ENCODE results near the gene ST8SIA5.

The ST8SIA5 gene

DNA sequence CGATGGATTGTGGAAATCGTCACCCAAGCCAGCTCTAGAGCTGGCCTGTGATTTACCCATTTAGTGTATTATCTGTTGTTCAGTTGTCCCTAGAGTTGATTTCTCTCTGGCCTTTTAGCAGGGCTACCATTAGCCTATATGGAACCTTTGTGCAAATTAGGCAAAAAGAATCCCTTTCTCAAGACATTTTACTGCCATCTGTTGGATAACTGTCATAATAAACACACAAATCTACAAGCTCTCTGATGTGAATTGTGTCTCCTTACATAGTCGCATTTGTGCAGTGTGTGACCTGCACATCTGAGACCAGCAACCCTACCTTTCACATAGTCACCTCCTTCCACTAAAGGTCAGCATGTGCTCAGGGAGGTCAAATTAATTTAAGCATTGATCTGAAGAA, 133.9 kb downstream of the ST8SIA5 start:
- H3K36me3 ChIP-seq (ENCODE audit: control insufficient read depth, low read length), result no peaks in the 10 kb centered on the region
- H3K9me3 ChIP-seq (ENCODE audit: control insufficient read depth, insufficient read depth, low read length), result no peaks in the 10 kb centered on the region
- no peaks in the 10 kb centered on the region for H3K9me2 ChIP-seq (replicated peaks; ENCODE audit: control insufficient read depth, low read length)
- no peak for TF ChIP-seq EZH2phosphoT487 (IDR thresholded peaks at IDR 0.05; ENCODE audit: borderline replicate concordance, low read length)
- TF ChIP-seq, protein P1, sequence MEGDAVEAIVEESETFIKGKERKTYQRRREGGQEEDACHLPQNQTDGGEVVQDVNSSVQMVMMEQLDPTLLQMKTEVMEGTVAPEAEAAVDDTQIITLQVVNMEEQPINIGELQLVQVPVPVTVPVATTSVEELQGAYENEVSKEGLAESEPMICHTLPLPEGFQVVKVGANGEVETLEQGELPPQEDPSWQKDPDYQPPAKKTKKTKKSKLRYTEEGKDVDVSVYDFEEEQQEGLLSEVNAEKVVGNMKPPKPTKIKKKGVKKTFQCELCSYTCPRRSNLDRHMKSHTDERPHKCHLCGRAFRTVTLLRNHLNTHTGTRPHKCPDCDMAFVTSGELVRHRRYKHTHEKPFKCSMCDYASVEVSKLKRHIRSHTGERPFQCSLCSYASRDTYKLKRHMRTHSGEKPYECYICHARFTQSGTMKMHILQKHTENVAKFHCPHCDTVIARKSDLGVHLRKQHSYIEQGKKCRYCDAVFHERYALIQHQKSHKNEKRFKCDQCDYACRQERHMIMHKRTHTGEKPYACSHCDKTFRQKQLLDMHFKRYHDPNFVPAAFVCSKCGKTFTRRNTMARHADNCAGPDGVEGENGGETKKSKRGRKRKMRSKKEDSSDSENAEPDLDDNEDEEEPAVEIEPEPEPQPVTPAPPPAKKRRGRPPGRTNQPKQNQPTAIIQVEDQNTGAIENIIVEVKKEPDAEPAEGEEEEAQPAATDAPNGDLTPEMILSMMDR (IDR thresholded peaks at IDR 0.05; ENCODE audit: low read depth, low read length, poor library complexity, severe bottlenecking), result peak; percentile 26
- no peaks in the 10 kb centered on the region for H3K79me2 ChIP-seq (ENCODE audit: control insufficient read depth, low read length)
- no peaks in the 10 kb centered on the region for H3K27me3 ChIP-seq (ENCODE audit: control insufficient read depth, low read length)
- H3K4me3 ChIP-seq (ENCODE audit: low read length), result no peak overlapping the region
- no peak overlapping the region for H3K4me2 ChIP-seq (ENCODE audit: low read length)
- no peak overlapping the region for H3K27ac ChIP-seq (ENCODE audit: low read depth, low read length)
- H3K4me1 ChIP-seq (ENCODE audit: control insufficient read depth, low read length), result peaks cover 4% of the 10 kb centered on the region; the same call in 1 of the 2 replicates
- H4K20me1 ChIP-seq (ENCODE audit: control insufficient read depth, insufficient read depth, low read depth, low read length), result no peaks in the 10 kb centered on the region
- no peaks in the 10 kb centered on the region for H3F3A ChIP-seq (ENCODE audit: control insufficient read depth, insufficient read depth)

DNA sequence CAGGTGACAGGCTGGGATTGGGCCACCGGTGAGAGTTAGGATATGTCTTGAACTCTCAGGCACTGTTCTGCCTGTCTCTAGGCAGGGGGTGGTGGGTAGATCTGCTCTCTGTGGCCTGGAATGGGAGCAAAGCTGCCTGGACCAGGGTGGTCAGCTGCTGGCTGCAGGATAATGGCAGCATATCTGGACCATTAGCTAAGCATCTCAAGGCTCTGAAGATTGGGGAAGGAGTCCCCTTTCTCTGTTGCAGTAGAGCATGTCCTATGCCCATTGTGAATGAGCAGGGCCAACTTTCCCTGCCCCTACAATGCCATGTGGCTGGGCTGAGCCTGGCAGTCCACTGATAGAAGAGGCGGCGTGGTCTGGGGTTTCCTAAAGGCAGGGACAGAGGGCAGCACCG, 134.4 kb downstream of the ST8SIA5 start:
- H3K36me3 ChIP-seq (ENCODE audit: control insufficient read depth, low read length), result no peaks in the 10 kb centered on the region
- TF ChIP-seq EZH2phosphoT487 (IDR thresholded peaks at IDR 0.05; ENCODE audit: borderline replicate concordance, low read length), result no peak
- TF ChIP-seq, protein P1 (IDR thresholded peaks at IDR 0.05; ENCODE audit: low read depth, low read length, poor library complexity, severe bottlenecking), result no peak
- no peaks in the 10 kb centered on the region for H3K79me2 ChIP-seq (ENCODE audit: control insufficient read depth, low read length)
- no peak overlapping the region for H3K27ac ChIP-seq (ENCODE audit: low read depth, low read length)
- H3K9me3 ChIP-seq (ENCODE audit: control insufficient read depth, insufficient read depth, low read length), result no peaks in the 10 kb centered on the region
- peaks cover 4% of the 10 kb centered on the region; the same call in 1 of the 2 replicates for H3K4me1 ChIP-seq (ENCODE audit: control insufficient read depth, low read length)
- H3K4me2 ChIP-seq (ENCODE audit: low read length), result no peak overlapping the region
- H4K20me1 ChIP-seq (ENCODE audit: control insufficient read depth, insufficient read depth, low read depth, low read length), result no peaks in the 10 kb centered on the region
- no peaks in the 10 kb centered on the region for H3K9me2 ChIP-seq (replicated peaks; ENCODE audit: control insufficient read depth, low read length)
- no peaks in the 10 kb centered on the region for H3K27me3 ChIP-seq (ENCODE audit: control insufficient read depth, low read length)
- no peaks in the 10 kb centered on the region for H3F3A ChIP-seq (ENCODE audit: control insufficient read depth, insufficient read depth)
- no peak overlapping the region for H3K4me3 ChIP-seq (ENCODE audit: low read length)

DNA sequence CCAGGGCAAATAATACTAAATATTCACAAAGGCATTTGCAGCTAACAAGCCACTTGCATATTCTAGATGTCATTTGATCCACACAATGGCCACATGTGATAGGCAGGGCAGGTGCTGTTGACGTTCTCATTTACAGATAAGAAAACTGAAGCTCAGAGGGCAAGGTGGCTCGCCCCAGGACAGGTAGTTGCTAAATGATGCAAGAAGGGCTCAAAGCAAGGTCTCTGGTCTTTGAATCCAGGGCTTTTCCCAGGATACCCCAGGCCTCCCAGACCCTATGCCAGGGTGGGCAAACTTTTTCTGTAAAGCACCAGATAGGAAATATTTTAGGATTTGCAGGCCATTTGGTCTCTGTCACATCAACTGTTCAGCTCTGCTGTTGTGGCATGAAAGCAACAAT, 135.0 kb downstream of the ST8SIA5 start:
- Histone ChIP-seq H3K36me3 (ENCODE audit: control insufficient read depth, low read length) (no peaks in the 10 kb centered on the region), H3K4me1 (ENCODE audit: control insufficient read depth, low read length) (peaks cover 4% of the 10 kb centered on the region; the same call in 1 of the 2 replicates), H3K79me2 (ENCODE audit: control insufficient read depth, low read length) (no peaks in the 10 kb centered on the region), H3F3A (ENCODE audit: control insufficient read depth, insufficient read depth) (no peaks in the 10 kb centered on the region), H3K9me2 (replicated peaks; ENCODE audit: control insufficient read depth, low read length) (no peaks in the 10 kb centered on the region), H3K9me3 (ENCODE audit: control insufficient read depth, insufficient read depth, low read length) (no peaks in the 10 kb centered on the region), H3K27me3 (ENCODE audit: control insufficient read depth, low read length) (no peaks in the 10 kb centered on the region), H4K20me1 (ENCODE audit: control insufficient read depth, insufficient read depth, low read depth, low read length) (no peaks in the 10 kb centered on the region), H3K27ac (ENCODE audit: low read depth, low read length) (no peak overlapping the region), H3K4me3 (ENCODE audit: low read length) (no peak overlapping the region), H3K4me2 (ENCODE audit: low read length) (no peak overlapping the region)
- TF ChIP-seq, protein P1 (IDR thresholded peaks at IDR 0.05; ENCODE audit: low read depth, low read length, poor library complexity, severe bottlenecking), result no peak
- TF ChIP-seq EZH2phosphoT487 (IDR thresholded peaks at IDR 0.05; ENCODE audit: borderline replicate concordance, low read length), result no peak
